Keratinocyte (primary cell): ENCODE results near the gene ZSCAN30.

Source experiments
- CTCF ChIP-seq, 3 experiments: IDR thresholded peaks in 1 of 3; conservative IDR thresholded peaks in 1 of 3; optimal IDR thresholded peaks in 1 of 3; 2 replicates in 2 of 3; 3 replicates in 1 of 3; pipeline versions ENCODE3 to v1.5.1; 2011; ENCODE audit warnings: low read length in 3 of 3, mild to moderate bottlenecking in 3 of 3, moderate library complexity in 2 of 3, control low read depth in 1 of 3, inconsistent platforms in 1 of 3; ENCODE audit not compliant: insufficient read depth in 2 of 3; ENCODE audit errors: extremely low read depth in 1 of 3
- EZH2 ChIP-seq: IDR thresholded peaks from one replicate; pipeline ENCODE4 v1.6.1; 2012; ENCODE audit warnings: inconsistent platforms, mild to moderate bottlenecking, low read length, moderate library complexity

DNA sequence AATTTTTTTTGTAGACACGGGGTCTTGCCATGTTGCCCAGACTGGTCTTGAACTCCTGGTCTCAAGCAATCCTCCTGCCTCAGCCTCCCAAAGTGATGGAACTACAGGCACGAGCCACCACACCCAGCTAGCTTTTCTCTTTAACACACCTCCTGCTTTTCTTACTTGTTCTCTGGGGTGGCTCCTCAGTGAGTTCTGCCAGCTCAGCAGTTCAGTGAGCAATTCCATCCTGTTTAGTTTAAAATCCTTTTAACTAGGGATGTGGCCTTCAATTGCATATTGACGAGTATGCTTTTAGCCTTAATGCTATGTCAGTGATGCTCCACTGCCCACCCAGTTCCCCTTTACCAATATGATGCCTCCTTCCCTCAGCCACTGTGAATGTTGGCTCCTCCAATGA is 33.1 kb downstream of the ZSCAN30 start:
- no peak for TF ChIP-seq CTCF (optimal IDR thresholded peaks at IDR 0.05 in 1 of 3, IDR thresholded peaks at IDR 0.05 in 1 of 3, conservative IDR thresholded peaks at IDR 0.05 in 1 of 3; ENCODE audit: extremely low read depth in 1 of 3, insufficient read depth in 2 of 3, low read length in 3 of 3)
- TF ChIP-seq EZH2 = no peak
